Measurements from ENCODE around the gene AUTS2.

- TF ChIP-seq, protein P1, sequence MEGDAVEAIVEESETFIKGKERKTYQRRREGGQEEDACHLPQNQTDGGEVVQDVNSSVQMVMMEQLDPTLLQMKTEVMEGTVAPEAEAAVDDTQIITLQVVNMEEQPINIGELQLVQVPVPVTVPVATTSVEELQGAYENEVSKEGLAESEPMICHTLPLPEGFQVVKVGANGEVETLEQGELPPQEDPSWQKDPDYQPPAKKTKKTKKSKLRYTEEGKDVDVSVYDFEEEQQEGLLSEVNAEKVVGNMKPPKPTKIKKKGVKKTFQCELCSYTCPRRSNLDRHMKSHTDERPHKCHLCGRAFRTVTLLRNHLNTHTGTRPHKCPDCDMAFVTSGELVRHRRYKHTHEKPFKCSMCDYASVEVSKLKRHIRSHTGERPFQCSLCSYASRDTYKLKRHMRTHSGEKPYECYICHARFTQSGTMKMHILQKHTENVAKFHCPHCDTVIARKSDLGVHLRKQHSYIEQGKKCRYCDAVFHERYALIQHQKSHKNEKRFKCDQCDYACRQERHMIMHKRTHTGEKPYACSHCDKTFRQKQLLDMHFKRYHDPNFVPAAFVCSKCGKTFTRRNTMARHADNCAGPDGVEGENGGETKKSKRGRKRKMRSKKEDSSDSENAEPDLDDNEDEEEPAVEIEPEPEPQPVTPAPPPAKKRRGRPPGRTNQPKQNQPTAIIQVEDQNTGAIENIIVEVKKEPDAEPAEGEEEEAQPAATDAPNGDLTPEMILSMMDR (IDR thresholded peaks at IDR 0.05) = no peak
- no peak for TF ChIP-seq POLR2A (IDR thresholded peaks at IDR 0.05)
Observed at GRCh38 chr7:69860486-69860885, 262.2 kb downstream of the AUTS2 start.

All from thyroid gland (tissue), 4 donors.